GM19099 (cell line): ENCODE data around the gene CLASP2.

Experiments used
- POLR2A ChIP-seq: IDR thresholded peaks from 3 replicates; pipeline ENCODE4 v1.6.1; 2011; ENCODE audit warnings: low read depth; ENCODE audit not compliant: insufficient read length; ENCODE audit errors: extremely low read depth

Gene CLASP2

DNA sequence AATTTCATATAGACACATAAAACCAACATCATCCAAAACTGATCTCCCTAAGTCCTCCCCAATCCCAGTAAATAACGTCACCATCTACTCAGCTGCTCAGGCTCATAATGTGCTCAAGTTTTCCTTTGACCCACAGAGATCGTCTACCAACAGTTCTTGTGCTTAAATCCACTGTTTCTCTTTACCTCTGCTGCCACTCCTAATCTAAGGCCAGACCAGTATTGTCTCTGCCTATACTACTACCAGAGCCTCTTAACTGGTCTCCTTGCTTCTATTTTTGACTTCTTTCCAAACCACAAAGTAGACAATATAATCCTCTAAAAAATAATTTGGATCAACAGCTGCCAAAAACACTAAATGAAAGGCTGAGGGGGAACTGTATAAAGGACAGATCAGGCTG is 65.3 kb downstream of the CLASP2 start:
- no peak for TF ChIP-seq POLR2A

DNA sequence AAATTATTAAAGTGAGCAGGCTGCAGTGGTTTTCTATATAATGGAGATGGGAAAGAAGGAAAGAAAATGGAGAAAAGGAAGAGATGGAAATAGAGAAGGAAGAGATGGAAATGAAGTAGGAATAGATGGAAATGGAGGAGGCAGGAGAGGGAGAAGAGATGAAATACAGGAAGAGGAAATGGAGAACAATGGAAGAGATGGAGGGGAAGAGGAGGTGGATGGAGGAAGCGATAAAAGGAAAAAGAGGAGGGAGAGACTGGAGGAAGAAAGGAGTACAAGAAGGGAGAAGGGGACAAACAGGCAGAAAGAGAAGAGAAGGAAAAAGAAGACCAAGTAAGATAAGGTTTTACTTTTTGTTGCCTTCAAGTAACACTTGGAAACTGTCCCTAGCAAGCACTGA is 67.6 kb downstream of the CLASP2 start:
- no peak for TF ChIP-seq POLR2A

DNA sequence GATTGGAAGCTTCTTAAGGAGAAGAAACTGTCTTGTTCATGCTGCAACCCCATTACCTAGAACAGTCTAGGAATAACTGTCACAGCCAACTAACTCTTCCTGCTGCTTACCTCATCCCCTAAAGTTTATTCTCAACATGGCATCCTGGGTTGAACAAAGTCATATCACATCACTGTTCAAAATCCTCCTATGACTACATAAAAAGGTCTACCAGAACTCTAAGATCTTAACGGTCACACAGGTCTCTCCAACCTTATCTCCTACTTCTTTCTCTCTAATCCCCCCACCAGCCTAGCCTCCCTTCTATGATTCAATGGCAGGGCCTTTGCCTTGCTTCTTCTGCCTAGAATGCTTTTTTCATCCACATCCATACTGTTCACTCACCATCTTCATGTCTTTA is 69.3 kb downstream of the CLASP2 start:
- TF ChIP-seq POLR2A = no peak

DNA sequence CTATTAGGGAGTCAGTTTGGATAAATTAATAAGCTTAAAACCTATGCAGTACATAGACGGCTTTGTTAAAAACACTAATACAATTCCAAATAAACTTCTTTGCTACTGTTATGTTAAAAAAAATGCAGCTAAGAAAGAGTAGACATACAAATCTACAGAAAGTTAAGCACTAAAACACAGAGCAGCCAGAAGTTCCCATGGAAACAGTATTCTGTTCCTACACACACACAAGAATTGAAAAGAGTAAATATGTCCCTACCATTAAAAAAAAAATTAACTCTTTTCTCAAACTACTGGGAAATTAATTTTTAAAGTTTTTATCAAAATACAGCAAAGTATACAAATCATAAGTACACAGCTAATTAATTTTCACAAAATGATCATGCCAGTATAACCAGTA is 71.6 kb downstream of the CLASP2 start:
- TF ChIP-seq POLR2A = no peak

DNA sequence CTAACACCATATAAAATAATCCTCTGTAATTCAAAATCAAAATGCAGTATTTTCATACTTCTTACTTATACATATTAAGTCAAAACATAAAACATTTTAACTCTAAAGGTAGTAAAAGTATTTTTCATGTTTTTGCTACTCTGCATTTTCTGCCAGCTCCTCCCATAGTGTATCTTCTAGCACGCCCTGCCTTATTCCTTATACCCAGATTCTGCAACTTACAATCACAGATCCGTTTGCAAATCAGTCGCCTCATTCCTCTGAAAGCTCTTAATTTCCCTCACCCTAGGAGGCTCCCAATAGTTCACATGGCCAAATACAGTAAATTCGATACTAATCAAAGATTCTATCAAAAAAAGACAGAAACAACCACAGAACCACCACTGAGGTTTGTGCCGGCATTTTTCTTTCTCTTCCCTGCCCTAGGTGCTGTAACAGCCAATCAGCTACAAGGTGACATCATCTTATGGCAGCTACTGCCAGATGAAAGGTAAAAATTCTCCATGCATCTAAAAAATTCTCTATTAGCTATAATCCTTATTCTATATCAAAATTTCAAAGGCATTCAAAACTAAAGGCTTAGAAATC is 72.9 kb downstream of the CLASP2 start:
- TF ChIP-seq POLR2A = no peak

DNA sequence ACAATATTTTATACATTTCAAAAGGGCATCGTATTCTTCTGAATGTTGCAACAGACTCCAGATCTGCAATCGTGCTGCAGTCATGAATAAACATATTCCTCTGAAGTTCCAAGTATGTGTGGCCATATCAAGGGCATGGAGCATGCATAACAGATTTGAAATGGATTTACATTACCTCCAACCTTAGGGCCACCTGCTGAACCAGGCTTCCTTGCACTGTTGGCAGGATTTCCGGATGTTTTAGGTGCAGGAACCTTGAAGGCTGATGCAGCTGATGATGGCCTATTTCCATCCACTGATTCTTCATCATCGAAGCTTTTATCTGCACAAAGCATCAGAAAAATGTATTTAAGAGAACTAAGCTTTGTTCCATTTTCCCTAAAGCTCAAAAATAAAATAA is 73.5 kb downstream of the CLASP2 start:
- no peak for TF ChIP-seq POLR2A

DNA sequence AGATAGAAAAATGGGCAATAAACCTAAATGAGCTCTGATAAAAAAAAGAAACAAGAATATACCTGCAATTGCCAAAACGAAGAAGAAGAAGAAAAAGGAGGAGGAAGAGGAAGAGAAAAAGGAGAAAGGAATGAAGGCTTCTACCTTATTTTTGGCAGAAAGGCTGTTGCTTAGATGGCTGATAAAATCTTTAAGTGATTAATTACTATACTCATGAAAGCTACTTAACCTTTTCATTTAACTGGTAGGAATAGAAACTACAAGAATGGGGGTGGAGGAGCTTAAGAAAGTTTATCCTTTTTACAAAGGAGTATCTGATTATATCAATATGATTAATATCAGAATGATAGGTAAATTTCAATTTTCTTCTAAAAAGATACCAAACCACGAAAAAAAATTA is 75.2 kb downstream of the CLASP2 start:
- no peak for TF ChIP-seq POLR2A

DNA sequence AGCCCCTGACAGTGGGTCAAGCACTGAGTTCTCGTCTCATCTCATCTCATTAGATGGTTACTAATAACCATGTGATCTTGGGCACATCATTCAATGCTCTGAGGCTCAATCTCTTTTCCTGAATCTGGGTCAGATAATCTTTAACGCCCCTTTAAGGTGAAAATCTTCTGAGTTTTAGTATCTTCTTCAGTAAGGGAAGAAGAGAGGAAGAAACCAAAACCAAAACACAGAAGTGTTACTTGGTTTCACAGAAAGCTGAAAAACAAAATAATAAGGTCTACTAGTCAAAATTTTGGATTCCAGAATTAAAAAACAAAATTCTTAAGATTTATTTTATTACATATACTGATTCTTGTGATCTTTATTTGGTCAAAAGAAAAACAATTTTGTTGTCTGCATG is 78.2 kb downstream of the CLASP2 start:
- no peak for TF ChIP-seq POLR2A

DNA sequence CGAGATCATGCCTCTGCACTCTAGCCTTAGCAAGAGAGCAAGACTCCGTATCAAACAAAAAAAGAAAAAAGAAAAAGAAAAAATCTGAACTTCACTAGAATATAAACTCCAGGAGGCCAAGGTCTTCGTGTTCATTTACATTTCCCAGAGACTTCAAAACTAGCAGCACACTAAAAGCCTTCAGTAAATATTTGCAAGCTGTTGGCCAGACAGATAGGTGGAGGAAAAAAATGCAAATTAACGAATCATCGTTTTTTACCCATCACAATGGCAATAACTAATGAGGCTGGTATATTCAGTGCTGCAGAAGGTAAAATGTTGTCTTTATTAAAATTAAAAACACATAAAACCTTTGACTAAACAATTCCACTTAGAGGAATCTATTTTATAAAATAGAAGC is 80.6 kb downstream of the CLASP2 start:
- TF ChIP-seq POLR2A = no peak

DNA sequence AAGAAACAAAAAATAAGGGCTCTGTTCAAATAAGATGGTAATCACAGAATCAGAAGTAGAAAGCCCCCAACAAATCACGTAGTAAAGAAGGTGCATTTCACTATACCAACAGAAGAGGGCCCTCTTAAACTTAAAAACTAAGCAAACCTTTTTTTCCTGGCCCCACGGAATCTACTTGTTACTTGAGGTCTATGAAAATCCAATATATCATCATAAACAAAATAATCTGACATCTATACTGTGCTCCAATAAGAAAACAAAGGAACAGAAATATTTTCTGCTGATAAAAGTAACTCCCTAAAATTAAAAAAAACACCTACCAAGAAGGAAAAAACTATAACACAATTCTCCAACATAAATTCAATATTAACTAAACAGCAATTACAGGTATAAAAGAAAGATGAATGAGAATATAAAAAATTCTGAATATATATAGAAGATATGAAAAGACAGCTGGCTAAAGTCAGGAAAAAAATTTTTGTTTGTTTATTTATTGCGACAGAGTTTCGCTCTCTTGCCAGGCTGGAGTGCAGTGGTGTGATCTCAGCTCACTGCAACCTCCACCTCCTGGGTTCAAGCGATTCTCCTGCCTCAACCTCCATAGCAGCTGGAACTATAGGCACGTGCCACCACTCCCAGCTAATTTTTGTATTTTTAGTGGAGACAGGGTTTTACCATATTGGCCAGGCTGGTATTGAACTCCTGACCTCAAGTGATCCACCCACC is 81.8 kb downstream of the CLASP2 start:
- no peak for TF ChIP-seq POLR2A

DNA sequence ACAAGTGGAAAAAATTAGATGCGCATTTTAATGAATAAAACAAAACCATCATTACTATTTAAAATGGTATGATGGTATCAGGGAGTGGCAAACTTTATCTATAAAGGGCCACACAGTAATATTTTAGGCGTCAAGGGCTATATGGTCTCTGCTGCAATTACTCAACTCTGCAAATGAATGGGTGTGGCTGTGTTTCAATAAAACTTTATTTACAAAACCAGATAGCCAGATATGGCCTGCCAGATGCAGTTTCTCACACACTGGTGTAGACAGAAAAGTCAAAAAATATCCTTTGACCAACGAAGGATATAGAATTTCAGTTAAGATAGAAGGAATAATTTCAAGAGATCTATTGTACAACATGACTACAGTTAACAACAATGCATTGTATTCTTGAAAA is 83.8 kb downstream of the CLASP2 start:
- no peak for TF ChIP-seq POLR2A

DNA sequence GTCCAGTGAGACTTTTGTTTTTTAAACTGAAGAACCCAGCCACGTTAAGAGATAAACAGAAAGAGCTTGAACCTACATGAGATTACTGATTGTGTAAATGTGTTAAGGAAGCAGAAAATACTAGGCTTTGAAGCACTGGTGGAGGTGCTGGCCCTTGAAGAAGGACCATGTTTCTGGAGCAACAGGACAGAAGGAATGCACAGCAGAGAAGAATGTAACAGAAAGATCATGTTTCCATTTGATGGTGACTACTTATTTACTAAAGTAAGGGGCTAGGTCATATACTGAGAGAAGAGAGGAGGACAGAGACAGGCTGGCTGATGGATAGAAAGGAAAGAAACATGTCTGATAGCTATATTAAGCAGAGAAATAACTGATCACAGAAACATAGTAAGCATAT is 88.8 kb downstream of the CLASP2 start:
- TF ChIP-seq POLR2A = no peak

DNA sequence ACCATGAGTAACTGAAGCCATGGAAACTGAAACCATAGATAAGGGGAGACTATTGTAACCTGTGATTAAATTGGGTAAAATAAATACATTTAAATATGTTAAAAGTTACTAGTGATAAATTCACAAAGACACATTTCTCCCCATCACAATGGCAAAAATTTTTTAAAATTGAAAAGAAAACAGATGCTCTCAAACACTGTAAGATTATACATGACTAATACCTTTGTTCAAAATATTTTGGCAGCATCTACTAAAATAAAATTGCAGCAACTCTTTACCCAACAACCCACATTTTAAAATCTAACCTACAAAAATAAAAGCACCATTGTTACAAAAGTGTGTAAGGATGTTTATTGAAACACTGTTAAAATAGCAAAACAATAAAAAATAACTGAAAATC is 93.3 kb downstream of the CLASP2 start:
- no peak for TF ChIP-seq POLR2A

DNA sequence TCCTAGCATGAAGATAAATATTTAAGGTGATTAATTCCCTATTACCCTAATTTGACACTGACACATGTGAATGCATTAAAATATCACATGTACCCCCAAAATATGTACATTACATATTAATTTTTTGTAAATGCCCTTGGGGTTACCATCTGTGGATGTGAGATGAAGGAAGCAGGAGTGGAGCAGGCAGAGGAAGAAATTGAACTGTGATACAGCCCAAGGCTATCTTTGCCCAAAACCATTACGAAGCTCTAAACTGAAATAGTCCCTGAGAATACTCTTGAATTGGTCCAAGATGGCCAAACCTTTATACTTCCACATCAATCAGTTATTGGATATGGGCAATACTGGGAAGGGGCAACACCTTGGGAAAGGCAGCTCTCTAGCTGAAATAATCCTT is 105.0 kb downstream of the CLASP2 start:
- TF ChIP-seq POLR2A = no peak

DNA sequence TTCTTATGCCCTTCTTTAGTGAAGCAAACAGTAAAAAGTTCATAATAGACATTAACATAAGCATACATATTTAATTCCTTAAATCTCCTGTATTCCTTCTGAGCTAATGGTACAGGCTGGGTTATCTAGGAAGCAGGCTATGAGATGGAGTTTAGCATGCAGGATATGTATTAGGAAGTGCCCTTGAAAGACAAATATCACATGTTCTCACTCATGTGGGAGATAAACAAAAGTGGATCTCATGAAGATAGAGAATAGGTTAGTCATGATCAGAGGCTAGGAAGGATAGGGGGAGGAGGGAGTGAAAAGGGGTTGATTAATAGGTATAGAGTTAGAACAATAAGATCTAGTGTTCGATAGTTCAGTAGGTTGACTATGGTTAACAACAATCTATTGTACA is 105.4 kb downstream of the CLASP2 start:
- no peak for TF ChIP-seq POLR2A

DNA sequence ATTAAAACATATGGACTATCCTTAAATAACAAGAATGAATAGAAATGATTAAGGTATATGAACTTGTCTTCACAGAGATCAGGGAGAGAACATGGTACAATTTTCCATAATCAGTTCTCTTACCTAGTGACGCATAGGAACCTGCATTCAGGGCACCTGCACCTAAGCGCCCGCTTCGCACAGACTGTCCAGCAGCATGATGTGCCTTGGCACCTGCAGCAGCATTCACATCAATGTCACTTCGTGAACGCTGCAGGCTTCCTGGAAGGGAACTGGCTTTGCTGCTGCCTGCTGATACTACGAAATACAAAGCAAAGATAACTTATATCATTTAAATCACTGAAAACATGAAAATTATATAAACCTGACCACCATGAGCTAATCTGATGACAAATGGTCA is 115.2 kb downstream of the CLASP2 start:
- no peak for TF ChIP-seq POLR2A

DNA sequence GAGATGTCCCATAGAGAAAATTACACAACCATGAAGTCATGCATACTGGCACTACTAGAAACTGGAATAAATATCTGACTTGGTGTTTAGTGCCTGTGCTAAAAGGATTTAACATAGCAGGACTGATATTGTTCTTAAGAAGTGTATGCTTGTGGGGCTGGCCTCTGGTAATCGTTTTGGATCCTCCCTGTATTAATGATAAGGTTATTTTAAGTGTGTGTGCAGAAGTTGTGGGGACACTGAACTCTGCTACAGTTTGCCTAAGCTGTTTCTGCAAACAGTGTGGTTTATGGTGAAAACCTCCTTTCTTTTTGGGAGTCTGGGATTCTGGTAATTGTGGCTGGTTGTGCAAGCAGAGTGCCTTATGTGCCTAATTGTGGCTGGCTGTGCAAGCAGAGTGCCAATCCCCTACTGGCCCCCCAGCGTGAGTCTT is 120.8 kb downstream of the CLASP2 start:
- TF ChIP-seq POLR2A = no peak
